GM12891 (cell line): ENCODE results near the gene PRDX4.

ENCODE experiments used
- PAX5 ChIP-seq: IDR thresholded peaks from 2 replicates; pipeline ENCODE4 v1.6.1; 2011; ENCODE audit warnings: low read length, moderate library complexity, mild to moderate bottlenecking; ENCODE audit not compliant: insufficient read depth, severe bottlenecking
- POLR2A ChIP-seq: IDR thresholded peaks from 2 replicates; pipeline ENCODE4 v1.6.1; 2011; ENCODE audit warnings: low read depth, low read length, control low read depth
- POLR2AphosphoS5 ChIP-seq: IDR thresholded peaks from 2 replicates; pipeline ENCODE4 v1.6.1; 2011; ENCODE audit warnings: low read depth, low read length, control low read depth
- POU2F2 ChIP-seq: IDR thresholded peaks from 2 replicates; pipeline ENCODE4 v1.6.1; 2011; ENCODE audit warnings: low read depth, mild to moderate bottlenecking, control low read depth, low read length, moderate library complexity
- SPI1 ChIP-seq: IDR thresholded peaks from 2 replicates; pipeline ENCODE4 v1.6.1; 2011; ENCODE audit warnings: low read depth, low read length, control low read depth
- TAF1 ChIP-seq: IDR thresholded peaks from 2 replicates; pipeline ENCODE4 v1.6.1; 2011; ENCODE audit warnings: low read depth, low read length, control low read depth

- TF ChIP-seq PAX5 = no peak
- no peak for TF ChIP-seq POLR2A
- TF ChIP-seq SPI1 = no peak
- TF ChIP-seq TAF1 = no peak
- TF ChIP-seq POLR2AphosphoS5 = no peak
- no peak for TF ChIP-seq POU2F2
Measured at GRCh38 chrX:23656684-23657083, 10.6 kb upstream of the PRDX4 start.
